Measurements from ENCODE around the gene CREG2. TPM values are rescaled to one million over a fixed set of nuclear protein-coding genes. Genes with fewer than 3 reads are reported as not detected.

The CREG2 gene
- total RNA-seq, 4 donors from 2014 or later, result under 0.01 to 0.16 TPM; not detected in 2

- no peaks in the 10 kb centered on the region for H3K9me3 ChIP-seq
- TF ChIP-seq, protein P1, sequence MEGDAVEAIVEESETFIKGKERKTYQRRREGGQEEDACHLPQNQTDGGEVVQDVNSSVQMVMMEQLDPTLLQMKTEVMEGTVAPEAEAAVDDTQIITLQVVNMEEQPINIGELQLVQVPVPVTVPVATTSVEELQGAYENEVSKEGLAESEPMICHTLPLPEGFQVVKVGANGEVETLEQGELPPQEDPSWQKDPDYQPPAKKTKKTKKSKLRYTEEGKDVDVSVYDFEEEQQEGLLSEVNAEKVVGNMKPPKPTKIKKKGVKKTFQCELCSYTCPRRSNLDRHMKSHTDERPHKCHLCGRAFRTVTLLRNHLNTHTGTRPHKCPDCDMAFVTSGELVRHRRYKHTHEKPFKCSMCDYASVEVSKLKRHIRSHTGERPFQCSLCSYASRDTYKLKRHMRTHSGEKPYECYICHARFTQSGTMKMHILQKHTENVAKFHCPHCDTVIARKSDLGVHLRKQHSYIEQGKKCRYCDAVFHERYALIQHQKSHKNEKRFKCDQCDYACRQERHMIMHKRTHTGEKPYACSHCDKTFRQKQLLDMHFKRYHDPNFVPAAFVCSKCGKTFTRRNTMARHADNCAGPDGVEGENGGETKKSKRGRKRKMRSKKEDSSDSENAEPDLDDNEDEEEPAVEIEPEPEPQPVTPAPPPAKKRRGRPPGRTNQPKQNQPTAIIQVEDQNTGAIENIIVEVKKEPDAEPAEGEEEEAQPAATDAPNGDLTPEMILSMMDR (IDR thresholded peaks at IDR 0.05), result no peak
- TF ChIP-seq EP300 (IDR thresholded peaks at IDR 0.05; ENCODE audit: low read depth) (no peak), POLR2A (IDR thresholded peaks at IDR 0.05) (no peak), POLR2AphosphoS5 (IDR thresholded peaks at IDR 0.05) (no peak)
- no peaks in the 10 kb centered on the region for H3K36me3 ChIP-seq
- no peak overlapping the region for H3K27ac ChIP-seq
- H3K4me1 ChIP-seq, result peaks cover 3 to 67% (median 16%) of the 10 kb centered on the region in 4 donors
- 91% methylated on average over 1 of the region's 1 CpG; no CpG with 5 or more reads in 1 of the 2 donors for WGBS, 2 donors (ENCODE audit: low coverage in 1 of 2)
- intact Hi-C loops (cut with DNase I; ENCODE audit: low total_unique reads), result no loop called here
- in situ Hi-C loops (cut with MboI; ENCODE audit: low pct_ligation_motif_present in 1 of 4, low pct_unique_long_range_greater_than_20kb in 1 of 4, low sequenced_read_pairs in 3 of 4), result no loop called here
- H3K4me3 ChIP-seq, result no peak overlapping the region
- no peak for DNase-seq
- no peaks in the 10 kb centered on the region for H3K27me3 ChIP-seq
Observed at GRCh38 chr2:101300164-101300563, 87.1 kb downstream of the CREG2 start.

DNA sequence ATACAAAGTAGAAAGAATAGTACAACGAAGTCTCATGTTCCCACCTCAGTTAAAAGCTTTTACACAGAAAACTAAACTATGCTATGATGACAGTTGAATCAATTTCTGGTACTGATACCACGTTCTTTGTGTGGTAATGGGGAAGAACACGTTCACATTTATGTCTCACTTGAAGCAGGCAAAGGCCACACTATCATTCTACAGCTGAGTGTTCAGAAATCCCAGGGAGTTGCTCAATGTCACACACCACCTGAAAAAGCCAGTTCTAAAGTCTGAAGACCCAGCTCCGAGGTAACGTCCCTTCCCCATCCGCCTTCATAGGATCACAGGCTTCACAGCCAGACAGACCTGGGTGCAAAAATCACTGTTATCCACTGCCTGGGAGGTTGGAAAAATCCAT is 87.7 kb downstream of the CREG2 start:
- WGBS, 2 donors (ENCODE audit: low coverage in 1 of 2), result 72% methylated on average over 3 to 6 of the region's 6 CpGs
- H3K27ac ChIP-seq, result no peak overlapping the region

GRCh38 chr2:101297383-101297782 is 89.9 kb downstream of the CREG2 start:
- Histone ChIP-seq H3K27me3 (no peaks in the 10 kb centered on the region), H3K9me3 (no peaks in the 10 kb centered on the region), H3K4me1 (peaks cover 0 to 48% (median 6%) of the 10 kb centered on the region in 4 donors), H3K4me3 (no peak overlapping the region), H3K36me3 (peaks cover 0 to 19% (median 5%) of the 10 kb centered on the region in 4 donors), H3K27ac (no peak overlapping the region)
- TF ChIP-seq, protein P1 (IDR thresholded peaks at IDR 0.05), result no peak
- no peak for TF ChIP-seq EP300 (IDR thresholded peaks at IDR 0.05; ENCODE audit: low read depth)
- TF ChIP-seq POLR2A (IDR thresholded peaks at IDR 0.05), result no peak
- TF ChIP-seq POLR2AphosphoS5 (IDR thresholded peaks at IDR 0.05), result no peak
- in situ Hi-C loops (cut with MboI; ENCODE audit: low pct_ligation_motif_present in 1 of 4, low pct_unique_long_range_greater_than_20kb in 1 of 4, low sequenced_read_pairs in 3 of 4) (no loop called here), intact Hi-C loops (cut with DNase I; ENCODE audit: low total_unique reads) (no loop called here)
- WGBS, 2 donors (ENCODE audit: low coverage in 1 of 2), result 84 to 93% methylated on average over 2 of the region's 2 CpGs
- no peak for DNase-seq

More for the DNA sequence above, 87.7 kb downstream of the CREG2 start:
- no peaks in the 10 kb centered on the region for H3K9me3 ChIP-seq
- peaks cover 0 to 2% (median 0%) of the 10 kb centered on the region in 4 donors for H3K36me3 ChIP-seq
- no peak overlapping the region for H3K4me3 ChIP-seq
- intact Hi-C loops (cut with DNase I; ENCODE audit: low total_unique reads), result no loop called here
- in situ Hi-C loops (cut with MboI; ENCODE audit: low pct_ligation_motif_present in 1 of 4, low pct_unique_long_range_greater_than_20kb in 1 of 4, low sequenced_read_pairs in 3 of 4), result no loop called here
- no peak for TF ChIP-seq POLR2AphosphoS5 (IDR thresholded peaks at IDR 0.05)
- no peak for TF ChIP-seq EP300 (IDR thresholded peaks at IDR 0.05; ENCODE audit: low read depth)
- TF ChIP-seq, protein P1 (IDR thresholded peaks at IDR 0.05), result no peak
- no peak for TF ChIP-seq POLR2A (IDR thresholded peaks at IDR 0.05)
- H3K27me3 ChIP-seq, result no peaks in the 10 kb centered on the region
- peaks cover 3 to 61% (median 13%) of the 10 kb centered on the region in 4 donors for H3K4me1 ChIP-seq
- DNase-seq, result no peak

- TF ChIP-seq EP300 (IDR thresholded peaks at IDR 0.05; ENCODE audit: low read depth), result no peak
- no peak for TF ChIP-seq POLR2A (IDR thresholded peaks at IDR 0.05)
- H3K27me3 ChIP-seq, result no peaks in the 10 kb centered on the region
- in situ Hi-C loops (cut with MboI; ENCODE audit: low pct_ligation_motif_present in 1 of 4, low pct_unique_long_range_greater_than_20kb in 1 of 4, low sequenced_read_pairs in 3 of 4), result no loop called here
- no peak overlapping the region for H3K4me3 ChIP-seq
- no peak overlapping the region for H3K27ac ChIP-seq
- peaks cover 0 to 41% (median 3%) of the 10 kb centered on the region in 4 donors for H3K4me1 ChIP-seq
- WGBS, 2 donors (ENCODE audit: low coverage in 1 of 2), result 75 to 89% methylated on average over 5 of the region's 5 CpGs
- DNase-seq, result no peak
- H3K36me3 ChIP-seq, result peaks cover 0 to 25% (median 8%) of the 10 kb centered on the region in 4 donors
- no peaks in the 10 kb centered on the region for H3K9me3 ChIP-seq
- intact Hi-C loops (cut with DNase I; ENCODE audit: low total_unique reads), result no loop called here
Observed at GRCh38 chr2:101296371-101296770, 90.9 kb downstream of the CREG2 start.

DNA sequence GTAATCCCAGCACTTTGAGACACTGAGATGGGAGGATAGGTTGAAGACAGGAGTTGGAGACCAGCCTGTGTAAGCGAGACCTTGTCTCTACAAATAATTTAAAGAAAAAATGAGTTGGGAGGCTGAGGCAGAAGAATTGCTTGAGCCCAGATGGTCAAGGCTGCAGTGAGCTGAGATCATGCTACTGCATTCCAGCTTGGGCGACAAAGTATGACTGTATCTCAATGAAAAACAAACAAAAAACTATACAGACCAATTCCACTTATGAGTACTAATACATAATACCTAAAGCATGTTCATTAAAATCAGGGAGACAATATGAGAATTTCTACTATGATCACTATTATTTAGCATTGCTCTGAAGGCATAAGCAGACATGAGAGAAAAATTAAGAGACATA is 91.4 kb downstream of the CREG2 start:
- 71% methylated on average over 2 of the region's 2 CpGs; no CpG with 5 or more reads in 1 of the 2 donors for WGBS, 2 donors (ENCODE audit: low coverage in 1 of 2)
- intact Hi-C loops (cut with DNase I; ENCODE audit: low total_unique reads) (no loop called here), in situ Hi-C loops (cut with MboI; ENCODE audit: low pct_ligation_motif_present in 1 of 4, low pct_unique_long_range_greater_than_20kb in 1 of 4, low sequenced_read_pairs in 3 of 4) (no loop called here)
- no peak for DNase-seq
- H3K4me1 ChIP-seq, result peaks cover 0 to 36% (median 3%) of the 10 kb centered on the region in 4 donors
- TF ChIP-seq POLR2A (IDR thresholded peaks at IDR 0.05) (no peak), EP300 (IDR thresholded peaks at IDR 0.05; ENCODE audit: low read depth) (no peak), POLR2AphosphoS5 (IDR thresholded peaks at IDR 0.05) (no peak)
- TF ChIP-seq, protein P1 (IDR thresholded peaks at IDR 0.05), result no peak
- no peaks in the 10 kb centered on the region for H3K9me3 ChIP-seq
- H3K4me3 ChIP-seq, result no peak overlapping the region
- no peaks in the 10 kb centered on the region for H3K27me3 ChIP-seq
- peaks cover 0 to 25% (median 8%) of the 10 kb centered on the region in 4 donors for H3K36me3 ChIP-seq
- no peak overlapping the region for H3K27ac ChIP-seq

Data from transverse colon (tissue), 4 donors.